ENCODE data around the gene SSTR3.

The SSTR3 gene

DNA sequence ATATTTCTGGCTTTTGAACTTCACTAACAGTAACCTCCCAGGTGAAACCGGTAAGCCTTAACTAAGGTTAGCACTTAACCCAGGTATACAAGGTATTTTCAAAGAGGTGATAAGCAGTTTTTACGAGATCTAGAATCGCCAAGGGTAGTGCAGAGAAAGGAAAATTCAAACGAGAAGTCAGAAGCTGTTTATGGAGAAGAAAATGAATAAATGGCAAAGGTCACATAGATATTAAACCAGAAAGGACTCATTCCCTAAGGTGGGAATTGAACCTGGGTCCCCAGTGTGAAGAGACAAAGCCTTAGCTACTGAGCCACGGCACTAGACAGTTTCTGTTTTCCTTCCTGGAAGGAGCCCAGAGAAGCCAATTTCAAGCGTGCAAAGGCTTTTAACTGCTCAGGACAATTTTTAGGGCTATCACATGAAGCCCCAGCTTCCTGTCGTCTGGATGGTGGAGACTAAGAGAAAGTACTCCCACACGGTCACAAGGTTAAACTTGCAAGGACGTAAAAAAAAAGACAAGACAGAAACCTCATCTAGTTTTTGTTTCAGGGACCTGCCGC, 18.6 kb downstream of the SSTR3 start:
- peak; percentile 81 for DNase-seq

DNA sequence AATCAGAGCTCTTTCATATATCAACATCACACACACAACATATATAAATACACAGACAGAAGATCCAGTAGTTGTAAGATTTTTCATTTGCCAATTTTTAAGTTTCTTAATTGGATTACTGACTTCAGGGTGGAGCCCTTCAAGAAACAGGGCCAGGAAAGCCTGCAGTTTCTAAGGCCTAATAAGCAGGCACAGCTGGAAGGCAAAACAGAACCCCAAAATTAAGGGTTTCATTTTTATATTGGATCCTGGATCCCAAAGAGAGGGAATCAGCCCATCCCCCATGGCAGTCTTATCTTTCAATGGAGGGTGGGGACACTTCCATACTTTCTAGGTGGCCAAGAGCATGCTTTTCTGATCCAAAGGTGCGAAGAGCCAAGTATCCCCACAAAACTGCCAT, 19.5 kb downstream of the SSTR3 start:
- DNase-seq, result no peak

DNA sequence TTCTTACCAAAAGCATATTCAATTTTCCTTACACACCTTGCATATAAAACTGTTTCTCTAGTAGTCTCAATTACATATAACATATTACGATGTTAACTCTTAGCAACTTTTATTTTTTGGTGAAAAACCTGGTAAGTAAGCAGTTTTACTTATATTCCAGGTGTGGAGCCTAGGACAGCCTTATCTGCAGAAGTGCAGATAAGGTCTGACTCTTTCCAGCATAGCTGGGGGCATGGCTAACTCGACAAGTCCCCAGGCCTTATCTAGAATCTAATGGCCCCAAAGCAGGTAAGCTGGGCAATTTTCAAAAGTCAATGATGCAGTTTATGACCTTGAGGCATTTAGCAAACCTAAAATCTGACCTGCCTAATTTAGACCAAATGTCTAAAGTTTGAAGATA, 20.1 kb downstream of the SSTR3 start:
- no peak for DNase-seq

DNA sequence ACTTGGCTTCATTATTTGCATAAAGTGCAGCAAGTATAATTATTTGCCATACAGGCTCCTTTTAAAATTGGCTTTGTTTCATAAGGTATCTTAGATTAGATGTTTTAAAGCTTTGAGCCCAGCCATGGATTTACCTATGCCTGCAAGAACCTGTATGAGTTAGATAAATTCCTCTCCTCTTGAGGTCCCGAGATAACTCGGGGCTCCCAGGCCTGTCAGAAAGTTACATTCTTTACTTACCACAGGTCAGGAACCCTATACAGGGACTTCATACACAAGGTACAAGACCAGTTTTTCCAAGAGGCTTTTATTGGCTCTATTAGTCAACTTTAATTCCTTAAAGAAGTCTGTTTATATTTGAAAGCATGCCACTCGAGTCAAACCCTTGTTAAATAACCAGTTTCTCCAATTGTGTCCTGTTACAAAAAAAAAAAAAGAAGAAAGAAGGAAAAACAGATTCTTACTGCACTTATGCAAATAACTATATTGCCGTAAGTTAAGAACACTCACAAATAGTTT, 22.0 kb downstream of the SSTR3 start:
- no peak for DNase-seq

DNA sequence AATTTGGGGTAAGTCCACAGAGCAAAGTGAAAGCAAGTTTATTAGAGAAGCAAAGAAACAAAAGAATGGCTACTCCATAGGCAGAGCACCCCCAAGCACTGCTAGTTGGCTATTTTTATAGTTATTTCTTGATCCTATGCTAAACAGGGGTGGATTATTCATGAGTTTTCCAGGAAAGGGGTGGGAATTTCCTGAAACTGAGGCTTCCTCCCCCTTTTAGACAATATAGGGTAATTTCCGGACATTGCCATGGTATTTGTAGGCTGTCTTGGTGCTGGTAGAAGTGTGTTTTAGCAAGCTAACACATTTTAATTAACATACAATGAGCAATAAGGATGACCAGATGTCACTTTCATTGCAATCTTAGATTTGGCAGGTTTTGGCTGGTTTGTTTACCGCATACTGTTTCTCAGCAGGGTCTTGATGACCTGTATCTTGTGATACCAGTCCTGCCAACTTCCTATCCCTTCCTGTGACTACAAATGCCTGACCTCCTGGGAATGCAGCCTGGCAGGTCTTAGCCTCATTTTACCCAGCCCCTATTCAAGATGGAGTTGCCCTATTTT, 23.3 kb downstream of the SSTR3 start:
- no peak for DNase-seq

DNA sequence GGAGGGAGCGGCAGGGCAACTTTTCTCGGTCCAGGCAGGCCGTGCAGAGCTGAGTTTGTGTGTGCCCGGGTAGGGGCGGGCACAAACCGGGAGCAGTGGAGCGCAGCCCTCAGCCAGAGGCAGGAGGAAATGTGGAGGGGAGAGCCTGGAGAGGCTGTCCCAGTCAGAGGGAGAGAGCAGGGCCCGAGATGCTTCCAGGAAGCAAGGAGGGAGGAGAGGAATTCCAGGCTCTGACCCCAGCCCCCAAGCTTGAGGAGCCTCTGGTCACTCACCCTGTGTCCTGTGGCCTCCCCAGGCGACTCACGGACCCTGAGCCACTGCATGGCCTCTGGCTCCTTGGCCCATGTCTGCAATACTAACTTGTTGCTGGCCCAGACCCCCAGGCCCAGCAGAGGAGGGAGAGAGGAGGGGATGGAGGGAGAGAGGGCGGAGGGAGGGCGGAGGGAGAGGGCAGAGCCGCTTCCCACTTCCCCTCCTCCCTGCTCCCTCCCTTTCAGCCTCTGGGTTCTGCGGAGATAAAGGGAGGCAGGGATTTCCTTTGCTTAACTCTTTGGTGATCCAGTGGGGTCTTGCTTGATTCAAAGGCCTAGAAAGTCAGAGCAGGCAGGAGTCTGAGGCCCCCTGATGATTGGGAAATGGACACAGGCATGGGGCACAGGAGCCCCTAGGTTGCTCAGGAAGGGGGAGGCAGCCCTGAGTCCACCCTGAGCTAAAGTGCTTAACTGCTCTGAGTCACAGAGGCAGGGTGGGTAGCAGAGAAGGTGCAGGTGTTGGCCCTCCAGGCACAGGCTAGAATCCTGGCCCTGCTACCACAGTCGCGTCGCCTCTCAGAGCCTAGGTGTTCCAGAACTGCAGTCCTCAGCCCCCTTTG, 24.2 kb downstream of the SSTR3 start, which contains the start of gene C1QTNF6:
TSS of gene C1QTNF6 (minus strand) at position 357 of the 871 bp plus-strand sequence. CDS start at position 323, 34 bp downstream.
- no peak for DNase-seq

DNA sequence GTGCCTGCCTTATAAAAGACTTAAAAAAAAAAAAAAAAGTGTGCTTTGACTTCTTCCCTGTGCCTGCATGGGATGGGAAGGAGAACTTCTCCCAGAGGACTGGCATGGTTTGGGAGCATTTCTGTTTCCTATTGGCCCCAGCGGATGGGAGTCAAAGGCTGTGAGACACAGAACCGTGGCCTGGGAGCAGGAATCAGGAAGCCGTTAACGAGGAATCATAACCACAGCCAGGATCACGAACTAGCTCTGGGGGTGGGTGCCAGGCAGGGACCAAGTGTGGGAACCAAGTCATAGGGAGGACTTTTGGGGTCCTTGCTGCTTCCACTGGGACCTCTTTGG, 24.8 kb downstream of the SSTR3 start:
- no peak for DNase-seq

DNA sequence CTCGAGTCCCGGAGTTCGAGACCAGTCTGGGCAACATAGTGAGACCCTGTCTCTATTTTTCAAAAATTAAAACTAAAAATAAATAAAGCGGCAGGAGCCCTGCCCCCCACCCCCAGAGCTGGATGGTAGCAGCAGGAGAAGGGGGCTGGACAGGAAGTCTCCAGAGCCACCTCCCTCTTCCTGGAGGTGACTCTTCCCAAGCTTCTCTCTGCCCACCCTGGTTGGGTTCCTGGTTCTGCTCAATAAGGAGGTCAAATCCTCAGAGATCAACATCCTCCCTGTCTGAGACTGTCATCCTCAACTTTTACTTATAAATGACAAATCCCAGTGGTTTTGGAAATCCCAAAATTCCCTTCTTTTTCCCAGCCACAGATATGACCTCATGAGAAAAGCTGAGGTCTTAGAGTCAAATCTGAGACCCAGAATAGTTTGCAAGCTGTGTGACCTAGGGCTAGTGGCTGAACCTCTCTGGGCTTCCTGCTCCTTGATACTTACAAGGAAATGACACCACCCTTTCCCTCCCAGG, 25.2 kb downstream of the SSTR3 start:
- no peak for DNase-seq

DNA sequence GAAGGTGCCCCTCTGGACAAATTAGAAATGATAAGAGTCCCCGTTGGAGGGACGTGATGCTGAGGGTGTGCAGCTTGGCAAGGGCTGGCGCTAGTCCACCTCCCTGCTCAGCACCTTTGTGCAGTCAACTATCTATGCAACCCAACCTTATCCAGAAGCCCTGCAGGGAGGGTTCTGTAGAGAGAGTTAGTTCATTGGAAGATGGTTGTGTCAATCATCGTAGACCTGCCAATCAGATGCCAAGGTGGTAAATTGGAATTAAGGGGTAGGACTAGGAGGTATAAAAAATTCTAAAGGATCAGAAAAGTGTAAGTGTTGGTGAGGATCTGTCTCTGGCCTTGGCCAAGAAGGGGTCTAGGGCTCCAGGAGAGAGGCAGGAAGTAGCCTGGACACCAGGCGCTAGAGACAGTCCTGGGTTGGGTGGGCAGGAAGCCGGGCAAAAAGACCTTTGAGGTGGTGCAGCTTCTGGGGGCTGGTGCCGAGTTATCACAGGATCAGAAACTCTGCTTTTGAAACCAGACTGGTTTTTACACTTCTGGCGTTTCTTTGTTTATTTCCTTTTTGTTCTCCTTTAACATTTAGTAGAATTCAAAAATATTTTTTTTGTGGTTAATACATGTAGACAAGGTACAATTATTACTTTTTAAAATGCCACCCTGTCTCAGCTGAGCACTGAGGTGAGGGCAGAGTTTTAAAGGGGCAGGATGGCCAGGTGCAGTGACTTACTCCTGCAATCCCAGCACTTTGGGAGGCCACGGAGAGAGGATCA, 25.9 kb downstream of the SSTR3 start:
- no peak for DNase-seq

DNA sequence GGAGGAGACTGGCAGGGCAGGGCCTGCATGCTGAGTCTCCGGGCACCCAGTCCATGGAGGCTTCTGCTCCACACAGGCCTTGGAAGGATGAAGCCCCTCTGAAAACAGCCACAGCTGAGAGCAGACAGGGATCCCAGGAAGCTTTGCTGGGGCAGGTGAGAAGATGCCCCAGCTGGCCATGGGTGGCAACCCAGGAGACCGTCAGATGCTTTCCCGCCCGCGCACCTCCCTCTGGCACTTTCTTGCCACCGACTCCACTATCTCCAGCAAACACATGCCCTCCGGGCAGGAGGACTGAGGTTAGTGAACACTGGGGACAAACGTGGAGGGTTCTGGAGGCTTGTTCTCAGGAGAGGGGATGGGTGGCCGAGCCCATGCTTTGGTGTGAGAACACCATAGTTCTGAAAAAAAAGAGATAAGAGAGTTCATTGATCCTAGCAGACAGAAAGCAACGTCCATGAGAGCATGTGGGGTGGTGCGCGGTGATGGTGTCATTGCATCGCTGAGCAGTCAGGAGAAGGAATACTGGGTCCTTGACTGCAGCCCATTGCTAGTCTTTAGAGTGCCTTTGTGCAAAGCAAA, 26.5 kb downstream of the SSTR3 start:
- no peak for DNase-seq

DNA sequence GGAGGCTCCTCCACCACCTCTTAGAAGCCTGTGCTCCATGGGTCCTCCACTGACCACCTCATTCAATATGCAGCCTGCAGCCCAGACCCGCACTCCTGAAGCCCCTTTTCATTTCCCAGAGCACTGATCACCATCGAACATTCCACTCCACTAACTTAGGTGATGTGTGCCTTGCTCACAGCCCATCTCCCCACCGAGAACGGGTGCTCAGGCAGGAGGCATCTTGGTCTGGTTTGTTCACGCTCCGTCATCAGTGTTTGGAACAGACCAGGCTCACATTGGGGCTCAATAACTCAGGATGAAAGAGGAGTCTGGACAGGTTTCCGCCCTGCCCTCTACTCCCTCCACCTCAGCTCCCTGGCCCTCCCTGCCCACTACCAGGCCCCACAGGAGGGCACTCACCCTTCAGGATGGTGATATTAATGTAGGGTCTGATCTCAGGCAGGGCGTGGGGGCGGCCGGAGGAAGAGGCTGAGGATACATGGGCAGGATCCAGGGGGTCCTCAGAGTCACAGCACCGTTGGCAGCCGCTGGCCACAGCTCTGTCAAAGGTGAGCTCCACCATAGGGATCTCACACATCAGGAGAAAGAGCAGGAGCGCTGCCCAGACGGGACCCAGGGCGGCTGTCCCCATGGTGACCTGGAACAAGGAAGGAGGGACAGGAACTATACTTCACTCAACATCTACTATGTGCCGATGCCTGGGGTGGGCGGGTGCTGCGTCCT, 27.3 kb downstream of the SSTR3 start:
- DNase-seq, result no peak

DNA sequence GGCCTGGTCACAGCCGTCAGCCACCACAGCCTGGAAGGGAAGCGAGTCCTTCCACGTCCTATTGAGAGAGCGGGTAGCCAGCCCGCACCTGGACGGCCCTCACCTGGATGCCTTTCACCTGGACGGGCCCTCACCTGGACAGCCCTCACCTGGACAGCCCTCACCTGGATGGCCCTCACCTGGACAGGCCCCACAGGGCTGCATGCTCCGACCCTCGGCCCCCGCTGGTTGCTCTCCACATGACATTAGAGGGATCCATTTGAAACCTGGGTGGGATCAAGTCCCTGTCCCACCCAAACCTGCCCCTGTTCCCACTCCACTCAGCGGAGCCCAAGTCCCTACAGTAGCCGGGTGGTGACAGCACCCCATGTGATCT, 27.9 kb downstream of the SSTR3 start:
- no peak for DNase-seq

DNA sequence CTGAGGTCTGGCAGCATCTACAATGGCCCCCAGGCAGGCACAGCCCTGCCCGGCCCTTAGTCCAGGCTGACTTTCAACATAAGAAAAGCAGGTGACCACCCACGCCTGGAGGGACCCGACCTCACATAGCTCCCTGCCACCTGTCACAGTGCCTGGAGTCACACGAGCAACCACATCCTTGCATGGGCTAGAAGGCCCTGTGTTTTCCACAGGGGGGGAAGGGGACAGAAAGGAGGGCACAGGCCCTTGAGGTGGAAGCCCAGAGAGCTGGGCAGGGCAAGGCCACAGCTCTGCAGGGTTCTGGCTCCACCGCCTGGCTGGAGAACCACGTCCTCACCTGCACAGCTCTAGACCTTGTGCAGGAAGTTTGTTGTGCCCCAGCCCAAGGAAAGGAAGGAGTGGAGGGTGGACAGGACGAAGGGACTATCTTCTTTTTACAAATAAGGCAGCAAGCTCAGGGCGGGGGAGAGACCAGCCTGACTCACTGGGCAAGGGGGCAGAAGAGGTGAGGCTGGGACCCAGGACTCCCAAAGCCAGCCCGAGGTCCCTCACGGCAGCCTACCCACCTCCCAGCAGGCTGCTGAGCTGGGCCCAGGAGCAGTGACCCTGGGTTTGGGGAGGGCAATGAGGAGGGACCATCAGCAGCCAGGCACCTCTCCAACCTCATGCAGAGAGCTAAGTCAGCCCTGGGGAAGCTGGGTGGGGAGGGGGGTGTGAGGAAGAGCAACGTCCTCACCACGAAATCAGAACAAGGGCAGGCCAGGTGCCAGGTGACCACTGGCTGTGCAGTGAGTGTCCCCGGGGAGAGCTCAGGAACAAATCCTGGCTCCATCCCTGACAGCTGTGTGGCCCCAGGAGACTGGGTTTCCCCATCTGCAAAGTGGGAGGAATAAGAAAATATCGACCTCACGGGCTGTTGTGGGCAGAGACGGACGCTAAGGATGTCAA, 28.6 kb downstream of the SSTR3 start:
- no peak for DNase-seq

DNA sequence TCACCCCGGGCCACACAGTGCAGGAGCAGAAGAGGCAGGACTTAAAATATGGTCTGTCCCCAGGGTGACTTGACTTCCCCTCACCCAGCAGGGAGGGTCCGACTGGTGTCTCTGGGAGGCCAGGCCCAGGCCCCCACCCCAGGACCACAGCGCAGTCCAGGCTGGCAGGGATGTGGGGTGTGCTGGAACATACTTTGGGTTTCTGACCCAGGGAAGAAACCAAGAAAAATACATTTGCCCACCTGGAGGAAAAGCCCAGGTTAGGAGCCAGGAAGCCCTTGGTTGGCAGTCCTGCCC, 29.4 kb downstream of the SSTR3 start:
- DNase-seq, result no peak

DNA sequence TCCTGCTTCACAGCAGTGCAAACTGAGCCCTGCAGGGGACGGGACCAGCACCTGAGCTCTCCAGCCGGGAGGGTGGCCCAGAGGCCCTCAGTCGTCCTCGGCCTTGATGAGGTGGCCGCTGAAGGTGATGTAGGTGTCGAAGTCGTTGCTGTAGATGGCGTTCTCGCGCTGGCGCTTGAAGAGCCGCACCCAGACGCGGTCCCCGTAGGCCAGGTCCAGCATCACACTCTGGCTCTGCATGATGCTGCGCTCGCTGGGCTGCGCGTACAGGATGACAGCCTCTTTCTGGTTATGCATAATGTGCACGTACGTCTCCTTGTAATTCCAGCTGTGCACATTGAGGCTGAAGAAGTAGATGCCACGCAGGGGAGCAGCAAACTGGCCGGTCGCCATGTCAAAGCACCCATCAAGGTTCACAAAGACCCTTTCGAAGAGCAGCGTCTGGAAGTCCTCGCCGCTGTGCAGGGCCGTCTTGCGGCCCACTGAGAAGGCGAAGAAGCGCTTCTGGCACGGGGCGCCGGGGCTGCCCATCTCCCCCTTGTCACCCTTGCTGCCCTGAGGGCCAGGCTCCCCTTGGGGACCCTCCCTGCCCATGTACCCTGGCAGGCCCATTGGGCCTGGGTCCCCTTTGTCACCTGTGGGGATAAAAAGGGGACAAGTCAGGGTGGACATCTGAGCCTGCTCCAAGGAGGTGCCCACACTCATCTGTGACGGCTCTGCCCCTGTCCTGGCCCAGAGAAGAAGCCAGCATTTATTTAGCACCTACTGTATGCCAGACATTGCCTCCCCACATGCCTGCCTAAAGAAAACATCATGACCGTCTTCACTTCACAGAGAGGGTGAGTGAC, 30.0 kb downstream of the SSTR3 start:
- no peak for DNase-seq

DNA sequence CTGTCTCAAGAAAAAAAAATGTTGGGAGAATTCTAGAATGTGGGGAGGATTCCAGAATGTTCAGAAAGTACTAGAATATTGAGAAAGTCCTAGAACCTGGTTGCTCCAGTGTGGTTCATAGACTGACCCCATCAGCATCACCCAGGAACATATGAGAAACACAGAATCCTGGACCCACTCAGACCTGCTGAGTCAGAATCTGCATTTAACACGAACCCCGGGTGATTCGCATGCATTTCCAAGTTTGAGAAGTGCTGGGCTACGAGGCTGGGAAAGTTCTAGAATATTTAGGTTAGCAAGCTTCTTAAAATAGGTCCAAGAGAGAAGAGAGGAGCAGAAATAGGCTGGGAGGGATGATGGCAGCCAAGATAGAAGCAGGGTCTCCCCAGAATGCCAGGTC, 30.6 kb downstream of the SSTR3 start:
- DNase-seq, result no peak

DNA sequence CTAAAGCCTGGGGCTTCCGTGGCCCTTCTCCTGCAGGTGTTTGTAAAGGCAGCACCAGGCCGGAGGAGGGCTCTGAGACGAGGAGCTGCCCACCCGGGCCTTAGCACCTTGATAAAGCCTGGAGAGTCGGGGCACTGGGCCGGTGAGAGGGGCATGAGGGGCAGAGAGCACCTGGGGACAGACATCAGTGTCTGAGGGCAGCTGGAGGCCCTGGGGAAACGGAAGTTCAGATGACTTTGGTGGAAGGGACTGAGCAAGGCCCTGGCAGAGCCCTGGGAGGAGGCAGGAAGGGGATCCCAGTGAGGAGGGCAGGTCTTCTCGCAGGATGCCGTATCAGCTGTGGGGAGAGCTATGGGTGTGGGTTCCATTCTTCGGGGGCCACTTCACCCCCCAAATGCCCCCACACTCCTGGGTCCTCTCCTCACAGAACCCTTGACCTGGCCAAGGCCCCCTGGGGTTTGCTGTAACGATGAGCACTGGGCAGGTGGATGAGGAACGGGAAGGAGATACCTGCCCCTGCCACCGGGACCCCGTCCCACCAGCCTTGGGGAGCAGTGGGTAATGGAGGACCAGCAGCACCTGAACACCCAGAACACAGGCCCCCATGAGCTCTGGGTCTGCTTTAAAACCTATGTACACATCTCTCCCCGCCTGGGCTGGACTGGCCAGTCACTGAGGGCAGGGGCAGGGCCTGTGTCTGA, 31.6 kb downstream of the SSTR3 start:
- DNase-seq, result no peak

DNA sequence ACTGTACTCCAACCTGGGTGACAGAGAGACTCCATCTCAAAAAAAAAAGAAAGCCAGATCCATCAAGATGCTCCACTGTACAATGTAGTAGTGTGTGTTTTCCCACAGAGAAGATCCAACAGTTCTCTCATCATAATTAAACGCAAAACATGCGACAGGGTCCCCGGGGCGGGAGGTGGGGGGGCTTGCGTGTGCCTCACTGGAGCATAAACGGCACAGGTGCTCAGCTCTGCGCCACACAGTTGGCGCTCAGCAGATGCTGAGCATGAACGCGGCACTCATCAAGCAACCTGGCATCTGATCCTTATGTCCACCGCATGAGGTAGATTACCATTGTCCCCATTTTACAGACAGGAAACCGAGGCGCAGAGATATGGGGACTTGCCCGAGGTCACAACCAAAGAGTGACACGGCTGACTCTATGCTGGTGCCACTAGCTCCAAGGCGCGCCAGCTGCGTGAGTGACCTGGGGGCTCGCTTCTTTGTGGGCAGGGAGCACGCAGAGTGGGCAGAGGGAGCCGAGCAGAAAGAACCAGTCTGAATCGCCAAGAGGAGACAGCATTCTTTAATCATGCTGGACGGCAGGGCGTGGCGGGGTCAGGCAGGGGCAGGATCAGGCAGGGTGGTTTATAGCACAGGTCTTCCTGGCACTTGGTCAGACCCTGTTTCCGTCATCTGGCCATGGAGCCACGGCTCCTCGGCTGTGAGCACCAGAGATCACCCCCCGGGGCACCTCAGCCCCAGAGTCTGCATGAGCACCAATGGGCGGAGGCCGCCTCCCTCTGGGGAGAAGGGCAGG, 32.5 kb downstream of the SSTR3 start:
- DNase-seq, result no peak

DNA sequence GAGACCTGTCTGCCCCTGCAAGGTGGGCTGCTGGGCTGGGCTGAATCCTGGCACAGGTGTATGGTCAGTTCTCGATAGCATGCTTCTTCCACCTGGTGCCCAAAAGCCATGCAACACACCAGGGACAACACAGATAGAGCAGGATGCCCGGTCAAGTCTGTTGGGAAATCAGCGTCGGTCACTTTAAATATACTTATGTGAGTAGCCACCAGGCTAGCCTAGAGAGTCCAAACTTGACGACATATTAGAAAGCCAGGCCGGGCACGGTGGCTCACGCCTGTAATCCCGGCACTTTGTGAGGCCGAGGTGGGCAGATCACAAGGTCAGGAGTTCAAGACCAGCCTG, 33.2 kb downstream of the SSTR3 start:
- DNase-seq, result no peak

Data from activated CD8-positive, alpha-beta memory T cell treated with anti-CD3 and anti-CD28 coated beads, Interleukin-2, amount 50 U/mL, for 48 hours (primary cell).